HEK293 (cell line): ENCODE results near the gene TPM1.
A peak's percentile ranks its signal among the peaks of the same experiment; 100 is the strongest.

Experiments
- CTCF ChIA-PET: fragments of 350-600 bp; formaldehyde crosslinking; extraction: SDS; loops from one replicate; lab custom pipeline; 2021; ENCODE audit warnings: antibody characterized with exemption; lab: Yijun Ruan, JAX
- POLR2A ChIA-PET: fragments of 300-600 bp; formaldehyde crosslinking; extraction: SDS; loops from one replicate; lab custom pipeline; 2020; ENCODE audit warnings: antibody characterized with exemption, inconsistent platforms; lab: Yijun Ruan, JAX
- H3K27ac ChIP-seq: fragments of 200-500 bp; sonication (Bioruptor generic); 2 replicates; pipeline ENCODE4 v1.5.1; 2014; ENCODE audit warnings: low read depth, low read length, control low read depth, inconsistent platforms; ENCODE audit errors: extremely low read depth
- H3K36me3 ChIP-seq, 2 experiments: fragments of 200-500 bp in 1 of 2; sonication (Bioruptor generic) in 1 of 2; 1 replicate in 1 of 2; 2 replicates in 1 of 2; pipeline ENCODE4 v1.5.1; 2014 to 2017; ENCODE audit warnings: inconsistent platforms in 2 of 2, low read length in 2 of 2; ENCODE audit not compliant: control insufficient read depth in 2 of 2, insufficient read depth in 1 of 2
- H3K4me1 ChIP-seq: fragments of 200-500 bp; sonication (Bioruptor generic); 2 replicates; pipeline ENCODE4 v1.5.1; 2014; ENCODE audit warnings: mild to moderate bottlenecking, low read length, inconsistent platforms; ENCODE audit not compliant: control insufficient read depth, insufficient read depth
- H3K4me3 ChIP-seq: 2 replicates; pipeline ENCODE4 v1.5.1; 2011; ENCODE audit warnings: low read depth, mild to moderate bottlenecking, control low read depth, low read length, moderate library complexity
- H3K9me3 ChIP-seq: fragments of 200-500 bp; sonication (Bioruptor generic); 2 replicates; pipeline ENCODE4 v1.5.1; 2014; ENCODE audit warnings: low read depth, low read length, inconsistent platforms; ENCODE audit not compliant: control insufficient read depth, insufficient read depth
- FEZF1 ChIP-seq: fragments of 450-650 bp; formaldehyde crosslinking; IDR thresholded peaks from 2 replicates; pipeline ENCODE4 v1.5.1; 2016; ENCODE audit warnings: missing biosample characterization, missing genetic modification characterization
- HOXA7 ChIP-seq: sonication (generic); formaldehyde crosslinking; IDR thresholded peaks from 2 replicates; pipeline ENCODE4 v1.8.1; 2022; ENCODE audit warnings: missing genetic modification reagents, borderline replicate concordance
- KLF7 ChIP-seq: fragments of 450-650 bp; formaldehyde crosslinking; IDR thresholded peaks from 2 replicates; pipeline ENCODE4 v1.5.1; 2016; ENCODE audit warnings: missing biosample characterization, missing genetic modification characterization, borderline replicate concordance
- PBX3 ChIP-seq: sonication (generic); formaldehyde crosslinking; IDR thresholded peaks from 2 replicates; pipeline ENCODE4 v1.8.1; 2022; ENCODE audit warnings: mild to moderate bottlenecking, moderate library complexity, missing genetic modification reagents
- PRDM1 ChIP-seq: fragments of 450-650 bp; formaldehyde crosslinking; IDR thresholded peaks from 2 replicates; pipeline ENCODE4; 2016; ENCODE audit warnings: missing biosample characterization, missing genetic modification characterization
- PRDM10 ChIP-seq: fragments of 450-650 bp; formaldehyde crosslinking; IDR thresholded peaks from 2 replicates; pipeline ENCODE4 v1.5.1; 2016; ENCODE audit warnings: missing biosample characterization, missing genetic modification characterization
- ZBTB6 ChIP-seq: fragments of 450-650 bp; formaldehyde crosslinking; IDR thresholded peaks from 2 replicates; pipeline ENCODE4 v1.5.1; 2017; ENCODE audit warnings: missing biosample characterization, missing genetic modification characterization
- ZNF211 ChIP-seq: fragments of 450-650 bp; formaldehyde crosslinking; IDR thresholded peaks from 2 replicates; pipeline ENCODE4 v1.5.1; 2016; ENCODE audit warnings: low read depth, missing biosample characterization, missing genetic modification characterization
- ZNF223 ChIP-seq: fragments of 450-650 bp; formaldehyde crosslinking; IDR thresholded peaks from 2 replicates; pipeline ENCODE4 v1.5.1; 2016; ENCODE audit warnings: missing biosample characterization, missing genetic modification characterization
- ZNF266 ChIP-seq: fragments of 450-650 bp; formaldehyde crosslinking; IDR thresholded peaks from 2 replicates; pipeline ENCODE4 v1.5.1; 2016; ENCODE audit warnings: missing biosample characterization, missing genetic modification characterization, low read depth
- ZNF530 ChIP-seq: fragments of 450-650 bp; formaldehyde crosslinking; IDR thresholded peaks from 2 replicates; pipeline ENCODE4 v1.5.1; 2016; ENCODE audit warnings: low read depth, missing biosample characterization, missing genetic modification characterization
- ZNF549 ChIP-seq: fragments of 450-650 bp; IDR thresholded peaks from 2 replicates; pipeline ENCODE4 v1.5.1; 2018; ENCODE audit warnings: missing biosample characterization, missing genetic modification characterization, mild to moderate bottlenecking, inconsistent platforms, moderate library complexity
- ZNF629 ChIP-seq: fragments of 450-650 bp; formaldehyde crosslinking; IDR thresholded peaks from 2 replicates; pipeline ENCODE4 v1.5.1; 2017; ENCODE audit warnings: missing biosample characterization, missing genetic modification characterization
- ZNF658 ChIP-seq: fragments of 450-650 bp; formaldehyde crosslinking; IDR thresholded peaks from 2 replicates; pipeline ENCODE4; 2016; ENCODE audit warnings: missing biosample characterization, missing genetic modification characterization
- ZNF768 ChIP-seq: fragments of 450-650 bp; formaldehyde crosslinking; IDR thresholded peaks from 2 replicates; pipeline ENCODE4 v1.5.1; 2018; ENCODE audit warnings: missing biosample characterization, mild to moderate bottlenecking, missing genetic modification characterization
- TF ChIP-seq, protein P1 (sequence below): fragments of 450-650 bp; formaldehyde crosslinking; IDR thresholded peaks from 2 replicates; pipeline ENCODE4 v1.5.1; 2016; ENCODE audit warnings: missing biosample characterization, missing genetic modification characterization, low read depth

Gene TPM1

DNA sequence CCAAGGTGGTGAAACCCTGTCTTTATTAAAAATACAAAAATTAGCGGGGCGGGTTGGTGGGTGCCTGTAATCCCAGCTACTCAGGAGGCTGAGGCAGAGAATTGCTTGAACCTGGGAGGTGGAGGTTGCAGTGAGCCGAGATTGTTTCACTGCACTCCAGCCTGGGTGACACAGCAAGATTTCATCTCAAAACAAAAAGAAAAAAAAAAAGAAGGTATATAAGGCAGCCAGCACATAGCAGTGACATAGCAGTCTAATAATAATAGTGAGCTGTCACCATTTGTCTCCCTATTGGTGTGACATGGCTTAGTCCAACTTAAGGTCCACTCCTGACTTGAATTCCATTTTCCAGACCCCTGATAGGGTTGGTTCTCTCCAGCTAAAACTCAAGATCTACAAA, 70.3 kb downstream of the TPM1 start:
- no peak overlapping the region for H3K4me3 ChIP-seq
- H3K27ac ChIP-seq = no peak overlapping the region
- no peaks in the 10 kb centered on the region for H3K9me3 ChIP-seq
- no peak for TF ChIP-seq ZNF549 (tag by site-specific recombination)
- peak; percentile 71 for TF ChIP-seq PRDM10 (tag by site-specific recombination)
- POLR2A ChIA-PET = no interaction called here
- CTCF ChIA-PET = interaction anchor here (0.7 to 1.4 kb wide), 3 partner anchors 23 to 807 kb away, joined by 3 to 4 read pairs (median 3); no protein-coding TSS in a partner anchor
- no peaks in the 10 kb centered on the region for H3K4me1 ChIP-seq
- no peaks in the 10 kb centered on the region for H3K36me3 ChIP-seq

DNA sequence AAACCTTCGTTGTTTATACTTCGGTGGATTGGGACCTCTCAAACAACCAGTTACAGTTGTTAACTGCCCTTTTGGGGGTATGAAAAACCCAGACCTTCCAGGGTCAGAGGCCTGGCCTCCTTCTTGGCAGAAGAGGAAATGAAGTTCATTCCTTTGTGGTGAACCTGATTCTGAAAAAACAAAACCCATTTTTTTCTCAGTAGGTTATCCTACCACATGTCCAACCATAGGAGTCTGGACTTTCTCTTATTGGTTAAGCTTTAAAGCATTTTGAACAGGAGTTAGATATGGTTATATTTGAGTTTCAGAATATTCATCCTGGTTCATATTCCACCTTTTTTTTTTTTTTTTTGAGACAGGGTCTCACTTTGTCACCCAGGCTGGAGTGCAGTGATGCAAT, 71.9 kb downstream of the TPM1 start:
- POLR2A ChIA-PET = no interaction called here

More for the DNA sequence above, 71.9 kb downstream of the TPM1 start:
- no peaks in the 10 kb centered on the region for H3K4me1 ChIP-seq
- no peaks in the 10 kb centered on the region for H3K9me3 ChIP-seq
- H3K4me3 ChIP-seq = no peak overlapping the region
- TF ChIP-seq, protein P1, sequence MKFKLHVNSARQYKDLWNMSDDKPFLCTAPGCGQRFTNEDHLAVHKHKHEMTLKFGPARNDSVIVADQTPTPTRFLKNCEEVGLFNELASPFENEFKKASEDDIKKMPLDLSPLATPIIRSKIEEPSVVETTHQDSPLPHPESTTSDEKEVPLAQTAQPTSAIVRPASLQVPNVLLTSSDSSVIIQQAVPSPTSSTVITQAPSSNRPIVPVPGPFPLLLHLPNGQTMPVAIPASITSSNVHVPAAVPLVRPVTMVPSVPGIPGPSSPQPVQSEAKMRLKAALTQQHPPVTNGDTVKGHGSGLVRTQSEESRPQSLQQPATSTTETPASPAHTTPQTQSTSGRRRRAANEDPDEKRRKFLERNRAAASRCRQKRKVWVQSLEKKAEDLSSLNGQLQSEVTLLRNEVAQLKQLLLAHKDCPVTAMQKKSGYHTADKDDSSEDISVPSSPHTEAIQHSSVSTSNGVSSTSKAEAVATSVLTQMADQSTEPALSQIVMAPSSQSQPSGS (tag by site-specific recombination) = no peak
- no peak for TF ChIP-seq ZBTB6
- TF ChIP-seq ZNF768 (tag by site-specific recombination) = no peak
- TF ChIP-seq KLF7 (tag by site-specific recombination) = no peak
- TF ChIP-seq ZNF658 (tag by site-specific recombination) = no peak
- no peak for TF ChIP-seq PBX3 (CRISPR knock-in tag)
- no peak for TF ChIP-seq ZNF266 (tag by site-specific recombination)
- no peak for TF ChIP-seq HOXA7
- TF ChIP-seq PRDM1 (tag by site-specific recombination) = no peak
- no peak for TF ChIP-seq ZNF629 (tag by site-specific recombination)
- TF ChIP-seq ZNF223 (tag by site-specific recombination) = no peak
- no peak for TF ChIP-seq ZNF211
- TF ChIP-seq FEZF1 (tag by site-specific recombination) = no peak
- TF ChIP-seq ZNF530 (tag by site-specific recombination) = no peak
- TF ChIP-seq, all 188 proteins: peak for 0
- Histone ChIP-seq H3K27ac (no peak overlapping the region), H3K36me3 (no peaks in the 10 kb centered on the region)
- CTCF ChIA-PET = interaction anchor here (0.7 to 1.4 kb wide), 2 partner anchors 25 to 92 kb away, joined by 4 read pairs; no protein-coding TSS in a partner anchor
